G401 (cell line): Measurements from ENCODE around the gene CWC25. TPM values are rescaled to one million over a fixed set of nuclear protein-coding genes. Genes with fewer than 3 reads are reported as not detected.
A peak's percentile ranks its signal among the peaks of the same experiment; 100 is the strongest.
"Not testable (repeated sequence)": the region's sequence is repeated elsewhere in the genome, so short reads cannot be mapped to it uniquely, and the experiment has no call there.

Experiments
- DNase-seq: peaks from one replicate; pipeline ENCODE4 v3.0.0-alpha.2; 2015; ENCODE audit warnings: low spot score
- in situ Hi-C: cut with HindIII; loops from 2 replicates; pipeline ENCODE4 v1.10.0; 2016; ENCODE audit warnings: low sequenced_read_pairs, mixed read lengths
- total RNA-seq: library from RNA; depleted of rRNA; stranded (reverse); fragments of >200 nt; shearing (Covaris generic); gene quantifications from 2 replicates; pipeline ENCODE4 v1.2.3, GENCODE V29; 2014

Gene CWC25
- total RNA-seq, 1 experiment from 2014 or later, result 19.9 TPM

GRCh38 chr17:38791162-38791561, 34.0 kb downstream of the CWC25 start:
- no peak for DNase-seq
- in situ Hi-C loops, result no loop called here

GRCh38 chr17:38790148-38790707, 34.9 kb downstream of the CWC25 start:
- DNase-seq, in situ Hi-C loops: not testable (repeated sequence)

GRCh38 chr17:38789185-38789584, 35.9 kb downstream of the CWC25 start:
- in situ Hi-C loops, result no loop called here
- DNase-seq, result no peak

- in situ Hi-C loops, DNase-seq: not testable (repeated sequence)
Observed at GRCh38 chr17:38787999-38788398, 37.1 kb downstream of the CWC25 start.

- DNase-seq, result no peak
- in situ Hi-C loops, result no loop called here
Observed at GRCh38 chr17:38786372-38786771, 38.7 kb downstream of the CWC25 start.

GRCh38 chr17:38783227-38783626, 41.9 kb downstream of the CWC25 start:
- no peak for DNase-seq
- in situ Hi-C loops, result no loop called here

- no peak for DNase-seq
- in situ Hi-C loops, result no loop called here
Observed at GRCh38 chr17:38779965-38780752, 45.0 kb downstream of the CWC25 start.

GRCh38 chr17:38777641-38778250, 47.4 kb downstream of the CWC25 start:
- in situ Hi-C loops, result no loop called here
- no peak for DNase-seq

GRCh38 chr17:38773258-38773657, 51.9 kb downstream of the CWC25 start:
- no peak for DNase-seq
- in situ Hi-C loops, result no loop called here

GRCh38 chr17:38768417-38768816, 56.7 kb downstream of the CWC25 start:
- no peak for DNase-seq
- in situ Hi-C loops, result no loop called here

GRCh38 chr17:38766341-38766740, 58.8 kb downstream of the CWC25 start:
- DNase-seq, result no peak

GRCh38 chr17:38762231-38762630, 62.9 kb downstream of the CWC25 start:
- in situ Hi-C loops, result no loop called here
- no peak for DNase-seq

More at GRCh38 chr17:38766341-38766740, 58.8 kb downstream of the CWC25 start:
- in situ Hi-C loops, result no loop called here

- in situ Hi-C loops, result no loop called here
- DNase-seq, result peak; percentile 32
Observed at GRCh38 chr17:38761612-38762011, 63.5 kb downstream of the CWC25 start.

GRCh38 chr17:38753071-38753506, 72.0 kb downstream of the CWC25 start:
- no peak for DNase-seq
- in situ Hi-C loops, result no loop called here

- DNase-seq, result peak; percentile 100
- in situ Hi-C loops, result no loop called here
Observed at GRCh38 chr17:38752308-38753070, 72.6 kb downstream of the CWC25 start, which contains the start of gene PSMB3. Gene PSMB3, plus strand, starts transcription at chr17:38752741. Its CDS starts 86 bp downstream, at chr17:38752827.

GRCh38 chr17:38751808-38752307, 73.3 kb downstream of the CWC25 start:
- peak; percentile 89 for DNase-seq
- in situ Hi-C loops, result no loop called here

- in situ Hi-C loops, result no loop called here
- peak; percentile 59 for DNase-seq
Observed at GRCh38 chr17:38751144-38751807, 73.8 kb downstream of the CWC25 start.
